H1 (cell line): ENCODE measurements around the gene CRADD. TPM values are rescaled to one million over a fixed set of nuclear protein-coding genes. Genes with fewer than 3 reads are reported as not detected.

ENCODE experiments used
- CTCF ChIA-PET: fragments of 300-600 bp; sonication (Branson Sonifier 250); formaldehyde crosslinking; loops from one replicate; lab custom pipeline; 2021; ENCODE audit not compliant: partially characterized antibody; lab: Charles Lee
- POLR2A ChIA-PET: fragments of 300-600 bp; sonication (Branson Sonifier 250); formaldehyde crosslinking; loops from one replicate; lab custom pipeline; 2021; ENCODE audit warnings: inconsistent platforms; ENCODE audit not compliant: partially characterized antibody; lab: Charles Lee
- DNase-seq, 2 experiments: peaks; one replicate each; pipeline versions ENCODE4 v3.0.0 to v3.0.0-alpha.2; 2010 to 2022; ENCODE audit warnings: low spot score in 2 of 2, low read depth in 1 of 2, mixed read lengths in 1 of 2
- FAIRE-seq: peaks from 2 replicates; lab custom pipeline; 2011; peaks lifted over from hg19 to GRCh38; lab: Jason Lieb, UNC
- H2AFZ ChIP-seq: 2 replicates; pipeline ENCODE4 v1.8.1; 2012; ENCODE audit warnings: low read length, inconsistent platforms
- H2AK5ac ChIP-seq: 2 replicates; pipeline ENCODE4 v1.6.1; 2013; ENCODE audit warnings: low read depth, low read length
- H2BK120ac ChIP-seq: replicated peaks from 2 replicates; pipeline ENCODE3; 2013; ENCODE audit warnings: low read depth, low read length, inconsistent platforms
- H2BK12ac ChIP-seq: 2 replicates; pipeline ENCODE4 v1.6.1; 2013; ENCODE audit warnings: low read depth, low read length
- H2BK15ac ChIP-seq: 2 replicates; pipeline ENCODE4 v1.6.1; 2013; ENCODE audit warnings: low read length
- H2BK20ac ChIP-seq: 2 replicates; pipeline ENCODE4 v1.6.1; 2013; ENCODE audit warnings: low read length
- H2BK5ac ChIP-seq: 2 replicates; pipeline ENCODE4 v1.6.1; 2013; ENCODE audit warnings: low read depth, low read length
- H3K14ac ChIP-seq: 2 replicates; pipeline ENCODE4 v1.6.1; 2013; ENCODE audit warnings: inconsistent platforms; ENCODE audit not compliant: insufficient read length
- H3K18ac ChIP-seq: 2 replicates; pipeline ENCODE4 v1.6.1; 2013; ENCODE audit warnings: low read length; ENCODE audit errors: extremely low read depth
- H3K23ac ChIP-seq: 2 replicates; pipeline ENCODE4 v1.6.1; 2013; ENCODE audit warnings: inconsistent platforms; ENCODE audit not compliant: insufficient read length
- H3K23me2 ChIP-seq: 2 replicates; pipeline ENCODE4 v1.6.1; 2013; ENCODE audit warnings: low read depth, low read length
- H3K27ac ChIP-seq: 2 replicates; pipeline ENCODE4 v1.6.1; 2011; ENCODE audit warnings: low read depth, low read length, inconsistent platforms
- H3K27me3 ChIP-seq, 4 experiments: replicated peaks in 1 of 4; 1 replicate in 1 of 4; 2 replicates in 3 of 4; pipeline versions ENCODE4 v1.6.1 to v1.8.1; 2011 to 2013; ENCODE audit warnings: low read length in 3 of 4, mild to moderate bottlenecking in 3 of 4, inconsistent platforms in 2 of 4, mixed read lengths in 2 of 4, moderate library complexity in 1 of 4; ENCODE audit not compliant: control insufficient read depth in 3 of 4, insufficient read depth in 3 of 4; ENCODE audit errors: extremely low read depth in 1 of 4
- H3K36me3 ChIP-seq, 4 experiments: 2 replicates each; pipeline versions ENCODE4 v1.6.1 to v1.8.1; 2011 to 2013; ENCODE audit warnings: mild to moderate bottlenecking in 4 of 4, low read length in 3 of 4, moderate library complexity in 2 of 4, control low read depth in 1 of 4, inconsistent platforms in 1 of 4; ENCODE audit not compliant: insufficient read depth in 4 of 4, control insufficient read depth in 2 of 4
- H3K4ac ChIP-seq: replicated peaks from 2 replicates; pipeline ENCODE3; 2013; ENCODE audit warnings: low read length, low read depth, mixed read lengths, inconsistent platforms; ENCODE audit not compliant: insufficient read length
- H3K4me1 ChIP-seq, 4 experiments: replicated peaks in 1 of 4; 1 replicate in 1 of 4; 2 replicates in 3 of 4; pipeline versions ENCODE4 v1.6.1 to v1.8.1; 2011 to 2013; ENCODE audit warnings: low read length in 3 of 4, inconsistent platforms in 2 of 4, mixed read lengths in 1 of 4; ENCODE audit not compliant: insufficient read depth in 4 of 4, control insufficient read depth in 3 of 4
- H3K4me2 ChIP-seq, 2 experiments: 2 replicates each; pipeline versions ENCODE4 v1.6.1 to v1.8.1; 2011 to 2013; ENCODE audit warnings: low read depth in 2 of 2, low read length in 2 of 2, control low read depth in 1 of 2, inconsistent platforms in 1 of 2, mild to moderate bottlenecking in 1 of 2; ENCODE audit not compliant: insufficient read depth in 1 of 2
- H3K4me3 ChIP-seq, 4 experiments: fragments of 200-600, 300-600 bp in 1 of 4; sonication (generic), shearing (Covaris generic), sonication (Bioruptor Twin) in 1 of 4; 2 replicates each; pipeline versions ENCODE4 v1.5.1 to v1.8.1; 2011 to 2016; ENCODE audit warnings: low read length in 4 of 4, low read depth in 3 of 4, control low read depth in 2 of 4, inconsistent platforms in 2 of 4, mild to moderate bottlenecking in 2 of 4, mixed read lengths in 1 of 4, moderate library complexity in 1 of 4; ENCODE audit not compliant: insufficient read depth in 2 of 4; ENCODE audit errors: extremely low read depth in 1 of 4
- H3K56ac ChIP-seq: replicated peaks from 2 replicates; pipeline ENCODE3; 2013; ENCODE audit warnings: low read depth, mild to moderate bottlenecking, mixed read lengths, low read length, inconsistent platforms; ENCODE audit not compliant: insufficient read length
- H3K79me1 ChIP-seq: 2 replicates; pipeline ENCODE4 v1.6.1; 2013; ENCODE audit warnings: low read depth, low read length, control low read depth
- H3K79me2 ChIP-seq, 2 experiments: 2 replicates each; pipeline versions ENCODE4 v1.6.1 to v1.8.1; 2012 to 2013; ENCODE audit warnings: low read length in 2 of 2, mild to moderate bottlenecking in 2 of 2, inconsistent platforms in 1 of 2; ENCODE audit not compliant: insufficient read depth in 2 of 2, control insufficient read depth in 1 of 2
- H3K9ac ChIP-seq, 4 experiments: replicated peaks in 1 of 4; 1 replicate in 1 of 4; 2 replicates in 3 of 4; pipeline versions ENCODE4 v1.6.1 to v1.8.1; 2011 to 2013; ENCODE audit warnings: low read depth in 3 of 4, low read length in 3 of 4, control low read depth in 2 of 4, mild to moderate bottlenecking in 2 of 4, moderate library complexity in 2 of 4, inconsistent platforms in 1 of 4; ENCODE audit errors: extremely low read depth in 1 of 4
- H3K9me3 ChIP-seq, 2 experiments: 2 replicates each; pipeline versions ENCODE4 v1.6.1 to v1.8.1; 2012 to 2013; ENCODE audit warnings: mild to moderate bottlenecking in 2 of 2, moderate library complexity in 2 of 2, control low read depth in 1 of 2, inconsistent platforms in 1 of 2, low read depth in 1 of 2, low read length in 1 of 2, mixed read lengths in 1 of 2; ENCODE audit not compliant: insufficient read depth in 2 of 2
- H4K20me1 ChIP-seq, 2 experiments: replicated peaks in 1 of 2; 2 replicates each; pipeline versions ENCODE3 to v1.8.1; 2011 to 2013; ENCODE audit warnings: inconsistent platforms in 2 of 2, low read length in 2 of 2, mild to moderate bottlenecking in 1 of 2; ENCODE audit not compliant: insufficient read depth in 2 of 2, control insufficient read depth in 1 of 2
- H4K5ac ChIP-seq: 2 replicates; pipeline ENCODE4 v1.6.1; 2013; ENCODE audit warnings: low read length, low read depth, mixed read lengths, inconsistent platforms; ENCODE audit not compliant: insufficient read length
- H4K8ac ChIP-seq: 2 replicates; pipeline ENCODE4 v1.8.0; 2013; ENCODE audit warnings: mild to moderate bottlenecking, moderate library complexity, low read length, inconsistent platforms; ENCODE audit not compliant: insufficient read depth; ENCODE audit errors: extremely low read depth
- H4K91ac ChIP-seq: replicated peaks from 2 replicates; pipeline ENCODE3; 2013; ENCODE audit warnings: low read length, mixed read lengths, inconsistent platforms; ENCODE audit not compliant: insufficient read length
- WGBS, 2 experiments: shearing (Covaris generic) in 1 of 2; methylation state at CpG; one replicate each; pipeline versions ENCODE4 v1.1.6 to v1.1.7; 2013 to 2015; ENCODE audit warnings: low lambda C conversion rate in 2 of 2, mixed read lengths in 2 of 2, inconsistent platforms in 1 of 2, low coverage in 1 of 2, missing lambda C conversion rate in 1 of 2; ENCODE audit not compliant: insufficient replicate concordance in 2 of 2, insufficient coverage in 1 of 2, insufficient read length in 1 of 2; ENCODE audit errors: extremely low coverage in 1 of 2, missing lambda C conversion rate in 1 of 2; 5-methylcytosine and 5-hydroxymethylcytosine counted together
- polyA plus RNA-seq, 7 experiments: library from polyadenylated mRNA; depleted of rRNA in 3 of 7; stranded (reverse) in 5 of 7; unstranded in 2 of 7; fragments of >200 nt in 5 of 7; fragments of 200-250 nt in 2 of 7; gene quantifications; 1 replicate in 5 of 7; 2 replicates in 1 of 7; 4 replicates in 1 of 7; pipeline versions ENCODE4 v1.2.1 to v1.2.3, GENCODE V29; 2011 to 2013; ENCODE audit warnings: missing spikeins in 2 of 7, mixed read lengths in 2 of 7
- total RNA-seq: library from RNA; stranded (reverse); fragmentation: NEBNext Ultra II Directional; extraction: Animal tissue kit (Norgen Biotek cat#: 25700); gene quantifications from 2 replicates; pipeline ENCODE4 v1.2.1, GENCODE V29; 2021
- TF ChIP-seq, protein P1 (sequence below): IDR thresholded peaks from 2 replicates; pipeline ENCODE4 v1.6.1; 2012; ENCODE audit warnings: inconsistent platforms

Gene CRADD
- total and polyA plus RNA-seq, 2 of the 8 experiments (the other 6 are each of a cell fraction or from before 2014, with no cell fraction given), result 8.1 to 15.4 TPM

DNA sequence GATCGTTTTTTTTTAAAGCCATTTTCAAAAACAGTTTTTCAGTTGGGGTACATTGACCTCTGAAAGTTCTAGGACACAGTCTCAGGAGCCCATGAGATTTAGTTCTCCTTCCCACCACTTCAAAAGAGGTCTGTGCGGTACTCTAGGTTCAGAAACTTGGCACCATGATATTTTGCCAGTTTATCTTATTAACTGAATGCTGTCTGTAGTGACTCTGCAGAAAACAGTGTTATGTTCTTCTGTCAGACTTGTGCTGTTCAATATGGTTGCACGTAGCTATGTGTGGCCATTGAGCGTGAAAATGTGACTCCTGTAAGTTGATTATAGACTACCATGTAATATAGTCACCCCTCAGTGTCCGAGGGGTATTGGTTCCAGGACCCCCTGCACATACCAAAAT, 35.9 kb downstream of the CRADD start:
- Histone ChIP-seq H2BK5ac (no peak overlapping the region), H3K18ac (no peak overlapping the region), H3K27me3 (no peaks in the 10 kb centered on the region), H4K20me1 (no peaks in the 10 kb centered on the region), H2BK12ac (no peak overlapping the region), H2BK15ac (no peak overlapping the region), H2BK120ac (no peak overlapping the region), H3K4me3 (no peak overlapping the region), H3K9ac (no peak overlapping the region), H4K8ac (no peak overlapping the region), H2AFZ (no peak overlapping the region), H4K91ac (no peak overlapping the region), H3K27ac (no peak overlapping the region), H3K79me1 (no peaks in the 10 kb centered on the region), H3K4ac (no peak overlapping the region), H2BK20ac (no peak overlapping the region), H3K23ac (no peak overlapping the region), H4K5ac (no peak overlapping the region), H3K4me2 (no peak overlapping the region), H2AK5ac (no peak overlapping the region), H3K56ac (no peak overlapping the region), H3K79me2 (no peaks in the 10 kb centered on the region), H3K4me1 (no peaks in the 10 kb centered on the region), H3K23me2 (no peaks in the 10 kb centered on the region), H3K9me3 (peaks cover 8 to 9% of the 10 kb centered on the region in 2 experiments; a peak in 2 of 4 replicates), H3K36me3 (no peaks in the 10 kb centered on the region), H3K14ac (no peak overlapping the region)
- ChIA-PET POLR2A (interaction anchor here (1.2 to 2.1 kb wide), 2 partner anchors 14 to 140 kb away, joined by 3 to 5 read pairs; no protein-coding TSS in a partner anchor), CTCF (interaction anchor here (0.6 to 1.4 kb wide), 3 partner anchors 13 to 528 kb away, joined by 3 read pairs; no protein-coding TSS in a partner anchor)
- DNase-seq (no peak), FAIRE-seq (no peak)
- 89% methylated on average over 5 of the region's 5 CpGs; no CpG with 5 or more reads in 1 of the 2 experiments for whole genome bisulfite sequencing, 2 experiments
- TF ChIP-seq, protein P1, sequence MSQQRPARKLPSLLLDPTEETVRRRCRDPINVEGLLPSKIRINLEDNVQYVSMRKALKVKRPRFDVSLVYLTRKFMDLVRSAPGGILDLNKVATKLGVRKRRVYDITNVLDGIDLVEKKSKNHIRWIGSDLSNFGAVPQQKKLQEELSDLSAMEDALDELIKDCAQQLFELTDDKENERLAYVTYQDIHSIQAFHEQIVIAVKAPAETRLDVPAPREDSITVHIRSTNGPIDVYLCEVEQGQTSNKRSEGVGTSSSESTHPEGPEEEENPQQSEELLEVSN, result no peak
